22Rv1 (cell line): ENCODE measurements around the gene AFF1.

ENCODE experiments used
- H3K27ac ChIP-seq: fragments of 450-650 bp; 2 replicates; pipeline ENCODE4 v1.5.1; 2017
- CTCF ChIP-seq: fragments of 450-650 bp; IDR thresholded peaks from 2 replicates; pipeline ENCODE4 v1.5.1; 2017; ENCODE audit warnings: mild to moderate bottlenecking
- ZFX ChIP-seq: fragments of 450-650 bp; IDR thresholded peaks from 2 replicates; pipeline ENCODE4 v1.6.1; 2017; ENCODE audit warnings: antibody characterized with exemption, borderline replicate concordance

The AFF1 gene

GRCh38 chr4:87117051-87117731 lies 182.4 kb downstream of the AFF1 start:
- no peak for TF ChIP-seq CTCF
- no peak for TF ChIP-seq ZFX
- H3K27ac ChIP-seq: no peak overlapping the region

GRCh38 chr4:87117732-87118075 lies 182.9 kb downstream of the AFF1 start:
- no peak for TF ChIP-seq ZFX
- TF ChIP-seq CTCF: no peak
- H3K27ac ChIP-seq: no peak overlapping the region

DNA sequence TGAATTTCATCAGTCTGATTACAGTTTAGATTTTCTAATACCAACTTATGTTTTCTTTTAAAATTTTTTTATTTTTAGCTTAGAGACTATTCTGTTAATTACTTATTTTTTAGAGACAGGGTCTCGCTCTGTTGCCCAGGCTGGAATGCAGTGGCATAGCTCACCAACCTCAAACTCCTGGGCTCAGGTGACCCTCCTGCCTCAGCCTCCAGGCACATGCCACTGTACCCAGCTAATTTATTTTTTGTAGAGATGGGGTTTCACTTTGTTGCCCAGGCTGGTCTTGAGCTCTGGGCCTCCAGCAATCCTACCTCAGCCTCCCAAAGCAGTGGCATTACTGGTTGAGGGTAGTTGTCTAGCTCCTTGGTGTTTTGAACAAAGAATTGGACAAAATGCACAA lies 183.6 kb downstream of the AFF1 start:
- no peak overlapping the region for H3K27ac ChIP-seq
- TF ChIP-seq CTCF (no peak), ZFX (no peak)

- TF ChIP-seq ZFX (no peak), CTCF (no peak)
- no peak overlapping the region for H3K27ac ChIP-seq
These were observed 184.0 kb downstream of the AFF1 start for GRCh38 chr4:87118826-87119225.

GRCh38 chr4:87120010-87120409 lies 185.2 kb downstream of the AFF1 start:
- H3K27ac ChIP-seq: no peak overlapping the region
- TF ChIP-seq ZFX: no peak

DNA sequence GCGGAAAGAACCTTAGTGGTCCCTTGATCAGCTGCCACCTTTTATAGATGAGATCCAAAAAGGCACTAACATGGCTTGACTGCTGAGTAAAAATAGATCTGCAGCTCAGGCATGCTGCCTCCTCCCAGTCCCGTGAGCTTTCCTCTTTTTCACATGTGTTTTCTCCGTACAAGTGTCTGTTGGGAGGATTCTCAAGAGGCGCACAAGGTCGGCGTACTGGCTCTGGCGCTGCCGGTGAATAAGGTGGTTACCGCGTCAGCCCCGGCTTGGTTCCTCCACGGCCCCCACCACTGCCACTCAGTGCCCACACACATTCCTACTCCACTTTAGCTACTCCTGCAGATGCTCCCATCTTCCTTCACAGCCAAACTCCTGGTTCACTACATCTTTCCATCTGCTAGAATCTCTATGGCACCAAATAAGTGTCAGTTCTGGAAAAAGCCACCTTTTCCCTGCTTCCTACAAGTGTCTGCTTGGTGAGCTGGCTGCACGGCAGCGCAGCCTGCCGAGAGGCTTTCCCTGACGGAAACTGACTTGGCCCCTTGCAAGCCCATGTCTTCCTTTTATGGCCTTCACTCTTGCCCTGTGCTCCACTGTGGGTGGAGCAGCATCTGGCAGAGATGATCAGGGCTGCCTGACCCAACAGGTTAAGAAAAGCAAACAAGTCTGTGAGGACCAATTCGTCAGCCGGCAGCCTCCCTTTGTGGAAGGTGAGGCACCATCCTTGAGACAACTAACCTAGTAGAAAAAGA lies 185.8 kb downstream of the AFF1 start:
- no peak for TF ChIP-seq CTCF
- TF ChIP-seq ZFX: no peak
- H3K27ac ChIP-seq: no peak overlapping the region

GRCh38 chr4:87121341-87122065 lies 186.7 kb downstream of the AFF1 start:
- no peak overlapping the region for H3K27ac ChIP-seq
- TF ChIP-seq ZFX (no peak), CTCF (no peak)
